Lower leg skin (tissue), 4 donors: Measurements from ENCODE around the gene PIP5K1C. TPM values are rescaled to one million over a fixed set of nuclear protein-coding genes. Genes with fewer than 3 reads are reported as not detected.

Experiments used
- DNase-seq, 2 donors: peaks; one replicate each; pipeline ENCODE4 v3.0.0-alpha.2; 2019; ENCODE audit warnings: low spot score in 2 of 2
- H3K4me3 ChIP-seq: fragments of 200-600 bp; sonication (generic); 2 replicates; pipeline ENCODE4 v1.5.1; 2017; ENCODE audit warnings: mild to moderate bottlenecking, low read depth; ENCODE audit not compliant: poor library complexity, severe bottlenecking
- CTCF ChIP-seq, 3 donors: fragments of 450-650 bp; IDR thresholded peaks; one replicate each; pipeline ENCODE4 v1.5.1; 2016; ENCODE audit warnings: antibody characterized with exemption in 3 of 3, mild to moderate bottlenecking in 3 of 3, moderate library complexity in 2 of 3
- POLR2A ChIP-seq, 2 donors: fragments of 450-650 bp; IDR thresholded peaks; one replicate each; pipeline ENCODE4 v1.6.1; 2016 to 2017; ENCODE audit warnings: antibody characterized with exemption in 2 of 2, mild to moderate bottlenecking in 1 of 2, moderate library complexity in 1 of 2
- WGBS, 2 donors: methylation state at CpG; one replicate each; pipeline ENCODE4 v1.1.5; 2018; 5-methylcytosine and 5-hydroxymethylcytosine counted together
- intact Hi-C: fragments of 100-400 bp; cut with DNase I; formaldehyde crosslinking; loops from one replicate; pipeline ENCODE4 v1.15.0; 2023; ENCODE audit warnings: low total_unique reads
- total RNA-seq, 4 donors: library from RNA; depleted of rRNA; stranded (reverse); fragments of >200 nt; gene quantifications; one replicate each; pipeline ENCODE4 v1.1.0, GENCODE V29; 2016

PIP5K1C gene
- total RNA-seq, 4 donors from 2014 or later = 14.1 to 27.3 (median 22.1) TPM

DNA sequence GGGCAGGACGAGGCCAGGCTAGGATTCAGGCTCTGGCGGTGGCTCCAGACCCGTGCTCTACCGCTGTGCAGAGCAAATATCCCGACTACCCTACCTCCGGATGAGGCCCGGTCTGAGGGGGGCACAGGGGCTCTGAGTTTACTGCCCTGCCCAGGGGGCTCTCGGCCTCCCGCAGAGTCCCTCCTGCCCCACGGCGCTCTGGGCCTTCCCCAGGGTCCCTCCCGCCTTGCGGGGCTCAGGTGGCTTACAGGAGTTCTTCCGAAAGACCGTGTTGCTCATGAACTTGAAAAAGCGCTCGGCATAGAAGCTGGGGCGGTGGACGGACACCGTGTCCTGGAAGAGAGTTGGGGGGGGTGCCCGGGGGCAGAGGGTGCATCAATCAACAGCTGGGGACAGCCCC lies 54.5 kb downstream of the PIP5K1C start:
- DNase-seq = no peak
- WGBS, 2 donors = 91 to 92% methylated on average over 18 to 20 of the region's 21 CpGs
- intact Hi-C loops = no loop called here
- no peak overlapping the region for H3K4me3 ChIP-seq
- no peak for TF ChIP-seq CTCF (IDR thresholded peaks at IDR 0.05)
- no peak for TF ChIP-seq POLR2A (IDR thresholded peaks at IDR 0.05)

GRCh38 chr19:3645067-3645396 lies 55.2 kb downstream of the PIP5K1C start:
- no peak overlapping the region for H3K4me3 ChIP-seq
- WGBS, 2 donors = 72 to 77% methylated on average over 5 to 11 of the region's 11 CpGs
- DNase-seq = no peak
- TF ChIP-seq CTCF (IDR thresholded peaks at IDR 0.05) (no peak), POLR2A (IDR thresholded peaks at IDR 0.05) (no peak)
- intact Hi-C loops = no loop called here

DNA sequence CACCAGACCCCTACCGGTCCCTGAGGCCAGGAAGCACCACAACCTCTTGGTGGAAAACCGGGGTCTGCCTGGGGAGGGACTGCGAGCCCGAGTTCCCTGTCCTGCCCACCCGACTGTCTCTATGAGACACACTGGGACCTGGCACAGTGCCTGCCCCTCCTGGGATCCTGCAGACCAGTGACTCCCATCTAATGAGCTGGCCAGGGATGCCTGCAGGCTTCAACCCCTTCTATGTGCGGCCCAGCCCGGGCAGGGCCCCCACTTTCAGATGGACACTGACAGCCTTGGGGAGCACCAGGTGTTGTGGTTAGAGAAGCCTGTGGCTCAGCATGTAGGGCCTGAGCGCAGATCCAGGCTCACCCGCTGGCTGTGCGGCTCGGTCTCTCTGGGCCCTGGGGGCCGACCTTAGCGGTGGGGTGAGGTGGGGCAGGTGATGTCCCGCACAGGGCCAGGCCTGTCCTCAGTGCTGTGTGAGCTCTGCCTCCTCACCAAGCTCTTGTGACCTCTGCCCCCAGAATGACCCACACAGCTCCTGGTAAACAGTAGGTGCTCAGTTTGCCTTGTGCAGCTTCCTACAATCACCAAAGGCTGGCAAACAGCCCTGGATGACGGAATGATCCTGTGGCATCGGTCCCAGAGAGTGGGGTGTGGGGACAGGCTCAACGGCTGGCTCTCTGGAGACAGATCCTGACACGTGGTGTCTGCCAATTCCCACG lies 55.8 kb downstream of the PIP5K1C start:
- no peak for DNase-seq
- no peak overlapping the region for H3K4me3 ChIP-seq
- intact Hi-C loops = no loop called here
- TF ChIP-seq POLR2A (IDR thresholded peaks at IDR 0.05) = no peak
- TF ChIP-seq CTCF (IDR thresholded peaks at IDR 0.05) = no peak
- WGBS, 2 donors = 55 to 72% methylated on average over 10 to 19 of the region's 19 CpGs

- DNase-seq = no peak
- intact Hi-C loops = no loop called here
- 88 to 92% methylated on average over 13 to 27 of the region's 28 CpGs for WGBS, 2 donors
- no peak overlapping the region for H3K4me3 ChIP-seq
- no peak for TF ChIP-seq CTCF (IDR thresholded peaks at IDR 0.05)
- no peak for TF ChIP-seq POLR2A (IDR thresholded peaks at IDR 0.05)
Measured at GRCh38 chr19:3643674-3644313, 56.5 kb downstream of the PIP5K1C start.

DNA sequence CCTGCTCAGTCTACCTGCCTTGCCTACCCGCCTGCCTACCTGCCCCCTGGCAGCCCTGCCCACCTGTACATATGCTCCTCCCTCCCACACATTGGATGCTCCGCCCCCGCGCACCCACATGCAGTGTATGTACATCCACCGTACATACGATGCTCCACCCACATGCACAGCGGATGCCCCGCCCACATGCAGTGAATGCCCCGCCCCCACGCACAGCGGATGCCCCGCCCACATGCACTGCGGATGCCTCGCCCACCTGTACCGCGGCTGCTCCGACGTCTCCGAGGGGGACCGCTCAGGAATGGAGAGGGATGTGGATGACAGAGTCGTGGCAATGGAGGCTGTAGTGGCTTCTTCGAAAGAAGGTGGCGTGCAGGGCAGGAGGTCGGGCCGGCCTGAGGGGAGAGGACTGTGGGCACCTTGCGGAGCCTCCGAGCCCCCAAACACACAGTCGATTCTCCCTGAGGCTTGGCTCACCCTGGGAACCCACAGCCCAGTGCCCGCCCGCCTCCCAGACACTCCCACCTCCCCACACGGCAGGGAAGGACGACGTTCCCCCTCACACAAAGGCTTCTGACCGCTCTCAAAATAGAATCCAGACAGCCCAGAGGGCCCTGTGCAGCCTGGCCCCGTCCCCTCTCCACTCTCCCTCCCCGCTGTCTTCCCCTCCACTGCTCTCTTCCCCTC lies 57.1 kb downstream of the PIP5K1C start:
- TF ChIP-seq POLR2A (IDR thresholded peaks at IDR 0.05) = no peak
- no peak for TF ChIP-seq CTCF (IDR thresholded peaks at IDR 0.05)

More for the DNA sequence above, 57.1 kb downstream of the PIP5K1C start:
- 88 to 90% methylated on average over 36 of the region's 36 CpGs for WGBS, 2 donors
- H3K4me3 ChIP-seq = no peak overlapping the region
- no peak for DNase-seq
- intact Hi-C loops = no loop called here
